Stimulated activated naive CD4-positive, alpha-beta T cell (primary cell): ENCODE measurements around the gene IRF9.
A peak's percentile ranks its signal among the peaks of the same experiment; 100 is the strongest.

Experiments
- DNase-seq, 6 experiments: peaks; one replicate each; lab custom pipeline; 2025; lab: John Stamatoyannopoulos, UW

The IRF9 gene

GRCh38 chr14:24131549-24131966 is 29.5 kb upstream of the IRF9 start:
- DNase-seq = no peak

GRCh38 chr14:24132061-24132685 is 28.9 kb upstream of the IRF9 start:
- peak in 5 of 6 experiments; percentile 23 to 67 (median 30) for DNase-seq

GRCh38 chr14:24132976-24133375 is 28.1 kb upstream of the IRF9 start:
- DNase-seq = no peak

- no peak for DNase-seq
Observed at GRCh38 chr14:24133735-24134134, 27.3 kb upstream of the IRF9 start.

- no peak for DNase-seq
Observed at GRCh38 chr14:24135584-24135833, 25.6 kb upstream of the IRF9 start.

- DNase-seq = peak; percentile 83 to 94 (median 92)
Observed at GRCh38 chr14:24135834-24136683, 25.0 kb upstream of the IRF9 start, which contains the start of gene PSME1. Gene PSME1, plus strand, starts transcription at chr14:24136194. Its CDS starts 69 bp downstream, at chr14:24136263.

GRCh38 chr14:24136684-24137528 is 24.2 kb upstream of the IRF9 start:
- no peak for DNase-seq

- no peak for DNase-seq
Observed at GRCh38 chr14:24137529-24138395, 23.3 kb upstream of the IRF9 start.

GRCh38 chr14:24138396-24139271 is 22.4 kb upstream of the IRF9 start:
- DNase-seq = no peak

GRCh38 chr14:24139272-24139934 is 21.7 kb upstream of the IRF9 start:
- peak in 1 of 6 experiments; percentile 8 for DNase-seq

GRCh38 chr14:24141097-24141880 is 19.8 kb upstream of the IRF9 start, which contains the start of gene EMC9:
Gene EMC9, minus strand, starts transcription at chr14:24141591. Its CDS starts 287 bp downstream, at chr14:24141304.
- peak; percentile 96 to 100 (median 99) for DNase-seq

GRCh38 chr14:24143511-24143910 is 17.6 kb upstream of the IRF9 start:
- DNase-seq = no peak

GRCh38 chr14:24144451-24144850 is 16.6 kb upstream of the IRF9 start:
- DNase-seq = no peak

GRCh38 chr14:24145219-24145618 is 15.8 kb upstream of the IRF9 start:
- no peak for DNase-seq

- peak in 1 of 6 experiments; percentile 55 for DNase-seq
Observed at GRCh38 chr14:24145690-24146452, 15.2 kb upstream of the IRF9 start.

- peak; percentile 78 to 95 (median 86) for DNase-seq
Observed at GRCh38 chr14:24146453-24146977, 14.6 kb upstream of the IRF9 start, which contains the start of gene PSME2. Gene PSME2, minus strand, starts transcription at chr14:24146610. Its CDS starts 29 bp downstream, at chr14:24146581.

GRCh38 chr14:24146978-24147760 is 13.9 kb upstream of the IRF9 start, which contains the start of gene RNF31:
Gene RNF31, plus strand, starts transcription at chr14:24147498. Its CDS starts 201 bp downstream, at chr14:24147699.
- DNase-seq = peak; percentile 92 to 97 (median 96)
